ENCODE measurements around the gene TMEM222.
"Not testable (repeated sequence)": the region's sequence is repeated elsewhere in the genome, so short reads cannot be mapped to it uniquely, and the experiment has no call there.

The TMEM222 gene

GRCh38 chr1:27383661-27384060, 61.7 kb downstream of the TMEM222 start:
- DNase-seq (ENCODE audit: low read depth): no peak
- TF ChIP-seq, protein P1, sequence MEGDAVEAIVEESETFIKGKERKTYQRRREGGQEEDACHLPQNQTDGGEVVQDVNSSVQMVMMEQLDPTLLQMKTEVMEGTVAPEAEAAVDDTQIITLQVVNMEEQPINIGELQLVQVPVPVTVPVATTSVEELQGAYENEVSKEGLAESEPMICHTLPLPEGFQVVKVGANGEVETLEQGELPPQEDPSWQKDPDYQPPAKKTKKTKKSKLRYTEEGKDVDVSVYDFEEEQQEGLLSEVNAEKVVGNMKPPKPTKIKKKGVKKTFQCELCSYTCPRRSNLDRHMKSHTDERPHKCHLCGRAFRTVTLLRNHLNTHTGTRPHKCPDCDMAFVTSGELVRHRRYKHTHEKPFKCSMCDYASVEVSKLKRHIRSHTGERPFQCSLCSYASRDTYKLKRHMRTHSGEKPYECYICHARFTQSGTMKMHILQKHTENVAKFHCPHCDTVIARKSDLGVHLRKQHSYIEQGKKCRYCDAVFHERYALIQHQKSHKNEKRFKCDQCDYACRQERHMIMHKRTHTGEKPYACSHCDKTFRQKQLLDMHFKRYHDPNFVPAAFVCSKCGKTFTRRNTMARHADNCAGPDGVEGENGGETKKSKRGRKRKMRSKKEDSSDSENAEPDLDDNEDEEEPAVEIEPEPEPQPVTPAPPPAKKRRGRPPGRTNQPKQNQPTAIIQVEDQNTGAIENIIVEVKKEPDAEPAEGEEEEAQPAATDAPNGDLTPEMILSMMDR (IDR thresholded peaks at IDR 0.05; ENCODE audit: insufficient read depth, low read depth, low read length, missing control alignments): no peak
- H3K4me3 ChIP-seq (ENCODE audit: low read depth, low read length): no peak overlapping the region

DNA sequence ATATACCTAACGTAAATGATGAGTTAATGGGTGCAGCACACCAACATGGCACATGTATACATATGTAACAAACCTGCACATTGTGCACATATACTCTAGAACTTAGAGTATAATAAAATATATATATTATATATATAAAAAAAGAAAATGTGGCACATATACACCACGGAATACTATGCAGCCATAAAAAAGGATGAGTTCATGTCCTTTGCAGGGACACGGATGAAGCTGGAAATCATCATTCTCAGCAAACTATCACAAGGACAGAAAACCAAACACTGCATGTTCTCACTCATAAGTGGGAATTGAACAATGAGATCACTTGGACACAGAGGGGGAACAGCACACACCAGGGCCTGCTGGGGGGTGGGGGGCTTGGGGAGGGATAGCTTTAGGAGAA, 62.8 kb downstream of the TMEM222 start:
- not testable (repeated sequence) for DNase-seq (ENCODE audit: low read depth); H3K4me3 ChIP-seq (ENCODE audit: low read depth, low read length)

Data from GM12865 (cell line).